Measurements from ENCODE around the gene SEPHS1.

GRCh38 chr10:13365831-13366230, 17.7 kb upstream of the SEPHS1 start:
- TF ChIP-seq GATA2 (IDR thresholded peaks at IDR 0.05; ENCODE audit: low read depth, low read length) (no peak), GATA3 (IDR thresholded peaks at IDR 0.05; ENCODE audit: low read depth, low read length) (no peak)

Measured in SH-SY5Y (cell line).